DMS 273 (cell line): Measurements from ENCODE around the gene UIMC1.
A peak's percentile ranks its signal among the peaks of the same experiment; 100 is the strongest.
"Not testable (repeated sequence)": the region's sequence is repeated elsewhere in the genome, so short reads cannot be mapped to it uniquely, and the experiment has no call there.

Source experiments
- DNase-seq: peaks from one replicate; lab custom pipeline; 2025; ENCODE audit not compliant: unreplicated experiment; lab: John Stamatoyannopoulos, UW

The UIMC1 gene

GRCh38 chr5:177008716-177009115 lies 2.1 kb upstream of the UIMC1 start:
- DNase-seq, result no peak

- DNase-seq, result peak; percentile 93
Measured at GRCh38 chr5:177005619-177006264, 837 bp downstream of the UIMC1 start.

- DNase-seq, result no peak
Measured at GRCh38 chr5:177004961-177005360, 1.6 kb downstream of the UIMC1 start.

- peak; percentile 25 for DNase-seq
Measured at GRCh38 chr5:177003649-177004048, 2.9 kb downstream of the UIMC1 start.

GRCh38 chr5:176999526-176999925 lies 7.1 kb downstream of the UIMC1 start:
- DNase-seq, result not testable (repeated sequence)

- no peak for DNase-seq
Measured at GRCh38 chr5:176998828-176999227, 7.8 kb downstream of the UIMC1 start.

GRCh38 chr5:176996780-176997179 lies 9.8 kb downstream of the UIMC1 start:
- no peak for DNase-seq

- no peak for DNase-seq
Measured at GRCh38 chr5:176995896-176996767, 10.4 kb downstream of the UIMC1 start.

GRCh38 chr5:176995122-176995490 lies 11.5 kb downstream of the UIMC1 start:
- no peak for DNase-seq

GRCh38 chr5:176994460-176995121 lies 12.0 kb downstream of the UIMC1 start:
- no peak for DNase-seq

GRCh38 chr5:176993081-176993480 lies 13.5 kb downstream of the UIMC1 start:
- not testable (repeated sequence) for DNase-seq

- no peak for DNase-seq
Measured at GRCh38 chr5:176987583-176987982, 19.0 kb downstream of the UIMC1 start.

- DNase-seq, result no peak
Measured at GRCh38 chr5:176986280-176986679, 20.3 kb downstream of the UIMC1 start.

GRCh38 chr5:176985516-176985915 lies 21.1 kb downstream of the UIMC1 start:
- DNase-seq, result no peak

- not testable (repeated sequence) for DNase-seq
Measured at GRCh38 chr5:176984176-176984575, 22.4 kb downstream of the UIMC1 start.

GRCh38 chr5:176983593-176983992 lies 23.0 kb downstream of the UIMC1 start:
- DNase-seq, result not testable (repeated sequence)

GRCh38 chr5:176983112-176983511 lies 23.5 kb downstream of the UIMC1 start:
- DNase-seq, result not testable (repeated sequence)

- no peak for DNase-seq
Measured at GRCh38 chr5:176980818-176981217, 25.8 kb downstream of the UIMC1 start.

GRCh38 chr5:176979669-176980068 lies 26.9 kb downstream of the UIMC1 start:
- DNase-seq, result no peak

GRCh38 chr5:176965633-176966032 lies 40.9 kb downstream of the UIMC1 start:
- no peak for DNase-seq

- peak; percentile 70 for DNase-seq
Measured at GRCh38 chr5:176959051-176959450, 47.5 kb downstream of the UIMC1 start.

- DNase-seq, result no peak
Measured at GRCh38 chr5:176956756-176957155, 49.8 kb downstream of the UIMC1 start.
